HL-60/S4 treated with retinoic acid at 250 ng/mL for 4 days and 3 days (cell line): Measurements from ENCODE around the gene KCNB1.

ENCODE experiments used
- in situ Hi-C: fragments of 300-500 bp; cut with MboI; formaldehyde crosslinking; loops from 2 replicates; pipeline ENCODE4 v1.7.0; 2022; ENCODE audit warnings: low sequenced_read_pairs

KCNB1 gene

DNA sequence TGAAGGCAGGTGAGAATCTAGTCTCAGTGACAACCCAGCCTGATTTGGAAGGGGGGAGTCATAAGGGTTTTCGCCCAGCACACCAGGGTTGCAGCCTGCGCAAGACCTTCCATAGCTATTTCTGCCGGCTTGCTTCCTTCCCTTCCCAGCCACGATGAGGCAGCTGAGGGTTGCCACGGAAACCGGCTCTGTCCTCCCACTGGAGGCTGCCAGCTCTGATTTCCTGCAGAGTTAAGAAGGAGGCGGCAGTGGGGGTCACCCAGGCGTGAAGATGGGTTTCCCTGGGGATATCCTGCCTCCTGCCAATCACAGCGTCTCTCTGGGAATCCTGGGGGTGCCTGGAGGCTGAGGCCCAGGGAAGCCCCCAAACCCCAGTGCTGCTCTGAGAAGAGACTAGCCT lies 23.1 kb upstream of the KCNB1 start:
- in situ Hi-C loops = loop anchor here (25.0 kb wide), 1 partner anchor 168 kb away; no protein-coding TSS in a partner anchor

DNA sequence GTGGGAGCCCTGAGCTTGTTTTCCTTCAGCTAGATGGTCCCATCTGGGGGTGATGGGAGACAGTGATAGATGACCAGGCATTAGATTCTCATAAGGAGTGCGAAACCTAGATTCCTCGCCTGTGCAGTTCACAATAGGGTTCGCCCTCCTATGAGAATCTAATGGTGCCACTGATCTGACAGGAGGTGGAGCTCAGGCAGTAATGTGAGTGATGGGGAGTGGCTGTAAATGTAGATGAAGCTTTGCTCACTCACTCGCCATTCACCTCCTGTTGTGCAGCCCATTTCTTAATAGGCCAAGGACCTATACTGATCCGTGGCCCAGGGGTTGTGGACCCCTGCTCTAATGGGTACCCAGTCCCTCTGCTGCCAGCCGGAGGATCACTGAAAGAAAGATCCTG lies 20.7 kb upstream of the KCNB1 start:
- in situ Hi-C loops = loop anchor here (25.0 kb wide), 1 partner anchor 166 kb away; no protein-coding TSS in a partner anchor

DNA sequence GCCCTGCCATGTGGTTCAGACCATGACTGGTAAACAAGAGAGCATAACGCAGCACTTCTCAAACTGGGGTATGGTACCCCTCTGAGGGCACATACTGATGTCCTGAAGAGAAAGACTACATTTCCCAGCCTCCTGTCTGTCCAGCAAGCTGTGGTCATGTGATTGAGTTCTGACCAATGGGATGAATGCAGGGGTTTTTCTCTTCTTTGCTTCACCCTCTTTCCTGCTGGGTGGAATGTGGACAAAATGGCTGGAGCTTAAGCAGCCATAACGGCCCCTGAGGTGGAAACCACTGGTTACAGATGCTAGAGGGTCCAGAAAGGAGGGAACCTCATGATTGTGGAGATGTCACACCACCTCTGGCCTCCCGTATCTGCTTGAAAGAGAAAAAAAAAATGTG lies 19.4 kb upstream of the KCNB1 start:
- in situ Hi-C loops = loop anchor here (25.0 kb wide), 1 partner anchor 165 kb away; no protein-coding TSS in a partner anchor

DNA sequence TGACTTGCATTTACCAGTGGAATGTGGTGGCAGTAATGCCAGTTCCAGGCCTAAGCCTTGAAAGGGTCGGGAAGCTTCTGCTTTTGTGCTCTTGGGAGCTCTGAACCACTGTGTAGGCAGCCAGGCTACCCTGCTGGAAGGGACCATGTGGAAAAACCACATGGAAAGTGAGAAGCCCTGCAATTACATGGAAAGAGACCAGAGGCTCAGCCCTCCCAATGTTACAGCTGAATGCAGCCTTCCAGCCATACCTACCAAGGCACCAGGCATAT lies 14.9 kb upstream of the KCNB1 start:
- in situ Hi-C loops = no loop called here

DNA sequence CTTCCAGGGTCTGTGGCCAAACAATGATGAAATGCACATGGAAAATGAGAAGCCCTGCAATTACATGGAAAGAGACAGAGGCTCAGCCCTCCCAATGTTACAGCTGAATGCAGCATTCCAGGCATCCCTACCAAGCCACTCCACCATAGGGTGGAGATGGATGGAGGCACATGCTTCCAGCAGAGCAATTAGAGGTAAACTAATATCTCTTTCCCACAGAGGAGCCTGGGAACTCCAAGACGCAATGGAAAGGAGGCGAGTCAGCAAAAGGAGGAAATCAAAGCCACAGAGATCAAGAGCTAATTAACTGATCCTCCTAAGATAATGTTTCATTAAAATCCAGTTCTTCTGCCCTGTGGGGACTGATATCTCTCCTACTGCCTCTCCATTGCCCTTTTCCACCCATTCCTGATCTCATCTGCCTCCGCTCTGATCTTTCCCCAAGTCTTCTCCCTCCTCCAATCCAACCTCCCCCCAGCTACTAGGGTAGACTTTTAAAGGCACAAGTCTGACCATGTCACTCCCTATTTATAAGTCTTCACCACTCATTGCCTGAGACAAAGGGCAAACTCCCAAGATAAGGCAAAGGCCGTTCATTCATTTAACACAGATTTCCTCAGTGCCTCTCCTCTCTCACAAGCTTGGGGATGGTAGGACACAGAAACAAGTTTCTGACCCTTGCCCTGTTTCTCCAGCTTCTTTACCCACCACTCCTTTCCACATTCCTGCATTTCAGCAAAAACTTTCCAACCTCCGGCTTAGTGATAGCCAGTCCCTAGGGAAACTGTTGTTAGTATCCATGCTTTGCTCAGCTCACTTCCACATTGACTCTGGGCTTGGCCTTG lies 14.3 kb upstream of the KCNB1 start:
- in situ Hi-C loops = no loop called here

DNA sequence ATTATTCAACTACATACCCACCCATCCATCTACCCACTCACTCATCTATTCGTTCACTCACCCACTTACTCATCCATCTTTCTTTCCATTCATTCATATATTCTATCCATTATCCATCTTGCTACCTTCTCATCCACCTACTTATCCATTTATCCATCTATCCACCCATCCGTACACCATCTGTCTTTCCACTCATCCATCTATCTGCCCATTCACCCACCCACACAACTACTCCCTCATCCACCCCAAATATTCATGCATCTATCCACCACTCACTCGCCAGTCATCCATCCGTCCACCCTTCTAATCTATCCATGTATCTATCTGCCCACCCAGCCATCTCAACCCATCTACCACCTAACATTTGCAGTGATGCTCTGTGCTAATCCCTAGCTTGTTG lies 13.6 kb upstream of the KCNB1 start:
- in situ Hi-C loops = no loop called here

DNA sequence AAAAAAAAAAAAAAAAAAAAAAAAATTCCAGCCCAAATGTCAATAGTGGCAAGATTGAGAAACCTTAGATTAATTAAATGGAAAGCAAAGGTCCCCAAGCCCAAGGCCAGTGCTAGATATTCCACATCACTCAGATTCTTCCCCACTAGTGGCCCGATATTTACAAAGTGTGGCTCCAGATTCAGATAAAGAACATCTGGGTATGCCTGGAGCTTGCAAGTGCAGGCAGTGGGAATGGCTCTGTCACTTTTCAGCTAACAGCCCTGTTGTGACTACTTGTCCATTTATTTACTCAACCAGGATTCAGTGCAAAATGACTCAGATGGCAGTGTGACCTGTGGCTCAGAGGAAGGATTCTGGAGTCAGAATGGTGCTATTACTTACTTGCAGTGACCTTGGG lies 8.2 kb upstream of the KCNB1 start:
- in situ Hi-C loops = no loop called here

DNA sequence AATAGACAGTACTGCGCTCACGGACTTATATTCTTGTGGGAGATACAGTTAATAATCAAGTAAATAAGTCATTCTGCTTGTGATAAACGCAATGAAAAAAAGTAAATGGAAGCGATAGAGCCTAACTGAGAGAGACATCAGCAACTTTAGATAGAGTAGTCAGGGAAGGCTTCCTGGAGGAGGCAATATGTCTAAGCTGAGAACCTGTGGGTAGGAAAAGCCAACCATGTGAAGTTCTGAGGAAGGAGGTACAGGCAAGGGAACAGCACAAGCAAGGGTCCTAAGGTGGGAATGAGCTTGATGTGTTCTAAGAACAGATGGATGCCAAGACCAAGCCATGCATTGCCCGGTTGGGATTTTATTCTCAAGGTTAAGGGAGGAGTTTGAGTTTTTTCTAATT lies 7.2 kb upstream of the KCNB1 start:
- in situ Hi-C loops = no loop called here

DNA sequence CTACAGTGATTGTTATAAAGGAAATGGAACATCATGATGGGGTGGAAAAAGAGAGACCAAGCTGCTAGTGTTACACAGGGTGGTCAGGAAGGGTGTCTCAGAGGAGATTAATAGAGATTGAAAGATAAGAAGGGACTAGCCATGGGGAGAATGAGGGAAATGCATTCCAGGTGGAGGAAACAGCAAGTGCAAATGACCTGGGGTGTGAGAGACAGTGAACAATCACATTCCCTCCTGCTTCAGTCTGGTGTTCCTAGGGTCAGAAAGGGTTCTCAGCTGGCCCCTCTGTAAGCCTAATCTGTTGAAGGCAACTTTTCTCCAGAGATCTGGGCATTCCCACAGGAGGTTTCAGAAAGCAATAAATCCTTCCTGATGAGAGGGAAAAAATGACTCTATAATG lies 3.6 kb upstream of the KCNB1 start:
- in situ Hi-C loops = no loop called here

DNA sequence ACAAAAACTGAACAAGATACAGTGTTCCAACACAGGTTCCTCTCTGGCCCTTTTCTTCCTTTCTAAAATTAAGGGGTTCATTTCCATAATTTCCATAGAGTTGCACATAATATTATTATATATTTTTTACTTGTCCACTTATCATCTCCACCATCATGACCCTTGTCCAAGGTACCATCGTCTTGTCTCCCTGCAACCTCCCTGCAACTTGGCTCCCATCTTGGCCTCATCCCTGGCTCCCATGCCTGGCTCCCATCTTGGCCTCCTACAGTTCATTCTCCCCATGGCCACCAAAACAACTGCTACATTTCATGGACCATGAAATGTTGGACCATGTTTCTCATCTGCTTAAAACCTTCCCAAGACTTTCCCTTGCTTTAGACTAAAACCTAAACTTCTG lies 3.1 kb upstream of the KCNB1 start:
- in situ Hi-C loops = no loop called here

DNA sequence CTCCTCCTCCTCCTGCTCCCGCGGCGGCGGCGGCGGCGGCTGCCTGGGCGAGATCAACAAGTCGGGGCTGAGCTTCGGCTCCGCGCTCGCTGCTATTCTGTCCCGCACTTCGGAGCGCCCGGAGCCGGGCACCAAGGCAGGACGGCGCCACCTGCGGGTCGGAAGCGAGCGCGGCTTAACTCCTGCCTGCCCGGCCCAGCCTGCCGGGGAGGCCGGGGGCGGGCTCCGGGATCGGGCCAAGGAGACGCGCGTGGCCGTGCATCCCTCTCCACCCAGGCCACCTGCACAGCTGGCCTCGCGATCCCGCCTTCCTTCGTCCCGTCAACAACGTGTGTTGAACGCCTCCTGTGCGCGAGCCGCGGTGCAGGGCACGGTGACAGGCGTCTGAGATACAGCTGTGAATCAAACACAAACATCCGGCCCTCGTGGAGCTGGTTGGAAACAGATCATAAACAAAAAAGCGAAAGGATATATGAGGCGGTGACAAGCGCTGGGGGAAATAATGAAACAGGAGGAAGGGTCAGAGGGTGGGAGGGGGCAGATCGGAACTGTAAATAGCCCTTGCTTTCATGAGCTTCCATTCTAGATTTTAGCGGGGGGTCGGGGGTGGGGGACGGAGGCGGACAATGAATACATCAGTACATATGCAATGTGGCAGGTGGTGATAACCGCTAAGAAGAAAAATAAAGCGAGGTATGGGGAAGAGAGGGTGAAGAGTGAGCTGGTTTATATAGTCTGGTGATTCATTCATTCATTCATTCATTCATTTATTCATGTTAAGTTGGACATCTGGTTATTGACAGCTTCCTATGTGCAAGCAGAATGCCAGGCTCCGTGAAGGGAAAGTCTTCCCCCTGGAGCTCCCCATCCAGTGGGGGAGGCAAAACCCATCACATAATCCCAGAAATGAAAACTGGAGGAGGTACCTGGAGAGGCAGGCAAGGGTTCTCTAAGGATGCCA lies 2.0 kb upstream of the KCNB1 start:
- in situ Hi-C loops = no loop called here

DNA sequence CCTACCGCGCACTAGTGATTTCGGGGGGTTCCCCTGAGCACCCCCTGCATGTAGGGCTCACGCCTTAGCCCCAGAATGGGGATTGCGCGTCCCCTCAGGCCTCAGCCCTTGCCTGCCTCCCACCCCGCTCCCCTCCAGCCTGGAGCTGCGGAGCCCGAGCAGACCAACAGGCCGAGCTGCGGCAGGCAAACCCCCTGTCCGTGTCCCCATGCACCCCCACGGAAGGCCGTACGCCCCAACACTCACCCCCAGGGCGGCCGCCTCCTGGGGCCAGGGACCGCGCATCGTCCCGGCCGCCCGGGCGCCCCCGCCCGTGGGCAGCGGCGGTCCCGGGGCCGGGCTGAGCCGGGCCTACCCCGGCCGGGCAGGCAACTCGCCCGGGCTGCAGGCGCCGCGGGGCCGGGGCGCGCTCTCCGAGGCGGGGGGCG lies 1.2 kb upstream of the KCNB1 start:
- in situ Hi-C loops = no loop called here

DNA sequence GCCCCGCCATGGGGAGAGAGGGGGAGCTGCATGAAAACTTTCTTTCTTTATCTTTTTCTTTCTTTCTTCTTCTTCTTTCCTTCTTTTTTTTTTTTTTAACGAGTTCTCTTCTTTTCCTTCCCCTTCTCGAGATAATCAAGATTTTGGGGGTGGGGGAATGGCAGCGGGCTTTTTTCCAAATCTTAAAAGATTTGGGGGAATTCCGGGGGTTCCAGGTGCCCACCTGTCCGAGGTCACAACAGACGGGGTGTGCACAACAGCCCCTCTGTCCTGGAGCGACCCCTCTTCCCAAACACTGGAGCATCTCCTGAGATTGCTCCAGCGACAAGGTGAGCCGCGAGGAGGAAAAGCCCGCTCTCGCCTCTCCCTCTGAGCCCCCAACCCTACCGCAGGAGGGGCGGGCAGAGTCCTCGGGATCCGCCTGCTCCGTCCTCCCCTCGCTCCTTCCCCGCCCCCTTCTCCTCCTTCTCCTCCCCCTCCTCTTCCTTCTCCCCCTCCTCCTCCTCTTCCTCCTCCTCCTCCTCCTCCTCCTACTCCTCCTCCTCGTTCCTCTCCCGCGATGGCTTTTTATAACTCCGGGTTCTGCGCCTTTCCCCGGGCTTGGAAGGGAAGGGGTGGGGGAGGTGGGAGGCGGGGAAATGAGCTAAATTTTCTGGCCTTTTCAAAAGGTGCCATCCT lies 689 bp upstream of the KCNB1 start:
- in situ Hi-C loops = no loop called here

DNA sequence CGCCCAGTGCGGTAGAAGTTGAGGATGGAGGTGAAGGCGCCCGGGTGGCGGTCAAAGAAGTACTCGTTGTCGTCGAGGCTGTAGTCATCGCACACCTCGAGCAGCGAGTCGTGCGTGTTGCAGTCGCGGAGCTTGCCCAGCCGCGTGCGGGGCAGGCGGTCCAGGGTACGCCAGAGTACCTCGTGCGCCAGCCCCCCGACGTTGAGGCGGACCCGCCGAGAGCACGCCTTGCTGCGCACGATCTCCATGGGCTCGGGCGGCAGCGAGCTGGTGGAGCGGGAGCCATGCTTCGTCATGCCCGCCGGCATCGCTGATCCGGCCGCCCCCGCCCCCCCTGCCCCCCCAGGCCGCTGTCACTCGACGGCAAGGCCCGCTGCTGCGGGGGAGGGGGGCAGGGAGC lies 295 bp downstream of the KCNB1 start:
- in situ Hi-C loops = no loop called here

DNA sequence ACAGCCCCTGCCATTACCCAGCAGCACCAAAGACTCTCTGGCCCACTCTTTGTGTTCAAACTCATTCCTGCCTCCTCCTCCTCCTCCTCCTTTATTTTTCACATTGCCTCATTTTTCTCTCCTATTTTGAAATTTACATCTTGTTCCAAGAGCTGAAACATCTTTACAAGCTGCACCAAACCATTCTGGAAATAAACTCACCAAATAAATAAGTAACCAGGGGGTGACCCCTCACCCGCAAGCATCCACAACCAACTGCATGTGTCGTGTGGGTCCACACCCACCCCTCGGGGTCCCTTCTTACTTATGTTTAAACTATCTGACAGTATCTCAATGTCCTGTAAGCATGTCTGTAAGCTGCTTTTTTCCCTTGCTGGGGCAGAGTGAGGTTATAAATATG lies 1.4 kb downstream of the KCNB1 start:
- in situ Hi-C loops = no loop called here

DNA sequence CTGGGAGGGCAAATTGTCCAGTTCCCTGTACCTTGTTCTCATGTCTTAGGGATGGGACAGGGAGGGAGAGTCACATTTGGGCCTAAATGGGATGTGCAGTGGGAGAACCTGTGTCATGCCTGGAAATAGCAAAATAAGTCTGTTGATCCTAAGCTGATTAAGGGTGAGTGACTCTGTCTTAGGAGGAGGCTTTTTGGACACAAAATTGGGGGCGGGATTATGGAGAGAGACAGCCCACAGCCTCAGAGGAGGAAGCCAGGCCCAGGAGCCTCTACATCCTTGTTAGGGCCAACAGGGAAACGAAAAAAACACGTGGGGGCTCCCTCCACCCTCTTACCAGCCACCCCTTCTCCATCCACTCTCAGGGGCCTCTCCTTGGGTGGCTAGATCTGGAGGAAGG lies 2.2 kb downstream of the KCNB1 start:
- in situ Hi-C loops = no loop called here

DNA sequence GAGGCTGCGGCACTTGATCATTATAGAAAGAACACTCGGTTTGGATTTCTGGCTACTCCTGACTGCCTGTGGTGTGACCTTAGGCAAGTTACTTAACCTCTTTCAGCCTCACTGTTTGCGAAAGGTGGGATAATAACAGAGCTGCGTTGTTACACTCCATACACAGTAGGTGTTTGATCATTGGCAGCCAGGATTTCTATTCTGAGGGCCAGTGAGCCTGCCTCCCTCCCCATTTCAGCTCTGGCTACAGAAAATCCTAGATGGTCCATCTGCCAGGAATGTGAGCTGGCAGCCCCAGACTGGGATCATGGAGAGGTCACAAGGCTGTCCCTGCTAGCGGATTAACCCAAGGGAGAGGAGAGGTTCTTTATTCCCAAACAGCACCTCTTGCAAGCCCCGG lies 2.7 kb downstream of the KCNB1 start:
- in situ Hi-C loops = no loop called here

DNA sequence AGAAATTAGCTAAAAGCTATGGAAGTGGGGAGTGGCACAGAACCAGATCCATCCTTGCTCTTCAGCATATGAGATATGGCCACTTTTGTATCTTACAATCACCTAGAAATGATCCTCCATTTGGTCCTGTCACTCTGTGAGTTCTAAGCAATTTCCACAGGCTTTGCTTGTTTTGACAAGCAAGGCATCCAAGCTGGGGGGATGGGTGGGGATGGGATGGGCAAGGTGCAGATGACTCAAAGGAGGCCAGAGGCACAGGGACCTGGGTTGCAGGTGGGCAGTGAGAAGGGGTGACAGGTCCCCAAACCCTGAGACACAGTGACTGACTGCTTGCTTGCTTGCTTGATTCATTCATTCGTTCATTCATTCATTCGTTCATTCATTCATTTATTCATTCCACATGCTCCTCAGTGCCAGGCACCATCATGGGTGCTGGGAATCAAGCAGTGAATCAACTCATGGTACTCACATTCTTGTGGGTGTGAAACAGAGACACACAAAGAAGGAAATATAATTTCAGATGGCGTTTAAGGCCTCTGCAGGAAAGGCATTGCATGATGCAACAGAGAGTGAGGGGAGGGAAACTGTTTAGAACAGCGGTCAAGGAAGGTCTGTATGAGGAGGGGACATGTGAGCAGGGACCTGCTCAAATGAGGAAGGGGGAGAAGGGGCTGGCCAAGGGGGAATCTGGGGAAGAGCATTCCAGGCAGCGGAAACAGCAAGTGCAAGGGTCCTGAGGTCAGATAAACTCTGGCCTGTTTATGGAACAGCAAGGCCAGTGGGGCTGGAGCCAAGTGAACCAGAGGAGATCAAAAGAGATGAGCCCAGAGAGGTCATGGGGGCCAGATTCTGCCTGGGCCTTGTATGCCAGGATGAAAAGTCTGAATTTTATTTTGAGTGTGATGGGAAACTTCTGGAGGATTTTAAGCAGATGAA lies 3.4 kb downstream of the KCNB1 start:
- in situ Hi-C loops = no loop called here

DNA sequence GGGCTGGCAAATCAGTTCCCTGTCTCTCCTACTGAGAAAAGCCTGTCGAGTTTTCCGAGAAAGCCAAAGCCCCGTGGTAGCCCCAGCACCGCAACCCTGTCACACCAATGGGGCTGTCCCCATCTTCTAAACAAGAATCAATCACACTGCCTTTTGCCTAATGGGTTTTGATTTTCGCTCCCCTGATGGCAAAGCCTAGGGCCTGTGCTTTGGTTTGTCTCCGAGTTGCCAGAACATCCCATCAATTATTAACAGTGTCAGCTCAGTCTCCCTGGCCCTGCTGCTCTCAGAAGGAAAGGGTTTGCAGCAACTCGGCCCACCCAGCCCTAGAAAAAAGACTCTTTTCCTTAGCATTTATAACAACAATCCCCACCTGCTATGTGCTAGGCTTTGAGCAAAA lies 4.2 kb downstream of the KCNB1 start:
- in situ Hi-C loops = no loop called here

DNA sequence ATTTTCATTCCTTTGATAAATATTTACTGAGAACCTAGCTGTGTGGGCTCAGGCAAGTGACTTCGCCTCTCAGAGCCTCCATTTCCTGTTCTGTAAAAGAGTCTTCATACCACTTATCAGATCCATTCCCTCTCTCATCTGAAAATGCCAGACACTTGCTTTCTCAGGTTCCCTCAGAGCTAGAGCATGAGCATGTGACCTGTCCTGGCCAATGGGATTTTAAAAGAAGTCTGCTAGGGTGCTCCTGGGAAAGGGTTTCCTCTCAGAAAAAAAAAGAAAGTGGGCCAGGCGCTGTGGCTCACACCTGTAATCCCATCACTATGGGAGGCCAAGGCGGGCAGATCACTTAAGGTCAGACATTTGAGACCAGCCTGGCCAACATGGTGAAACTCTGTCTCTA lies 5.3 kb downstream of the KCNB1 start:
- in situ Hi-C loops = no loop called here

DNA sequence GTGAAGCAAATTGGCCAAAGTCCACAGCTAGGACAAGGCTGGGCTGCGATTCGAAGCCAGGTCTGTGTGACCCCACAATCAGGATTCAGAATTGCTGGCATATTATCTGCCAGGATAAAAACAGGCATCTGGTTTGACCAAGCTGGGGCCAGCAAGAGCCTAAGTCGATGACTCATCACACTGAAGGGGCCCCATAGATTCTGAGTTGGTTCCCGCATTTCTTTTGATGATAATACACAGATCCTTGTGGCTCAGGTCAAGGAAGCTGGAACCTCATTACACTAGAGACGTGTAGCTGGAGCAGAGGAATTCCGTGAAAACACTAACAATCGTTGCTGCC lies 6.5 kb downstream of the KCNB1 start:
- in situ Hi-C loops = no loop called here
